Testis (tissue), 3 donors: Measurements from ENCODE around the gene ESX1. TPM values are rescaled to one million over a fixed set of nuclear protein-coding genes. Genes with fewer than 3 reads are reported as not detected.

Experiments used
- DNase-seq: peaks from one replicate; pipeline ENCODE4 v3.0.0-alpha.2; 2019
- H3K27ac ChIP-seq, 2 donors: fragments of 200-600 bp; sonication (generic); one replicate each; pipeline ENCODE4 v1.5.1; 2019
- H3K27me3 ChIP-seq: fragments of 200-600 bp; sonication (generic); one replicate; pipeline ENCODE4 v1.5.1; 2019
- H3K36me3 ChIP-seq: fragments of 200-600 bp; sonication (generic); one replicate; pipeline ENCODE4 v1.5.1; 2017; ENCODE audit warnings: low read depth; ENCODE audit errors: missing control alignments
- H3K4me1 ChIP-seq: fragments of 200-600 bp; sonication (generic); one replicate; pipeline ENCODE4 v1.5.1; 2019
- H3K4me3 ChIP-seq, 2 donors: fragments of 200-600 bp; sonication (generic); one replicate each; pipeline ENCODE4 v1.5.1; 2017 to 2019
- H3K9me3 ChIP-seq: fragments of 200-600 bp; sonication (generic); one replicate; pipeline ENCODE4 v1.5.1; 2017
- POLR2A ChIP-seq: fragments of 450-650 bp; IDR thresholded peaks from one replicate; pipeline ENCODE4 v1.6.1; 2017; ENCODE audit warnings: antibody characterized with exemption, mild to moderate bottlenecking, moderate library complexity
- WGBS, 2 donors: methylation state at CpG; one replicate each; pipeline ENCODE4 v1.1.5; 2018; 5-methylcytosine and 5-hydroxymethylcytosine counted together
- intact Hi-C: fragments of 100-400 bp; cut with DNase I; formaldehyde crosslinking; loops from one replicate; pipeline ENCODE4 v1.15.1; 2023; ENCODE audit warnings: low total_unique reads
- polyA plus RNA-seq: library from polyadenylated mRNA; stranded (reverse); fragments of 350-450 nt; fragmentation: Illumina TruSeq; extraction: RNeasy Lipid Tissue Mini Kit (QIAGEN cat#74804); gene quantifications from one replicate; pipeline ENCODE4 v1.2.3, GENCODE V29; 2014; ENCODE audit warnings: low read depth, low replicate concordance; ENCODE audit not compliant: insufficient read depth
- total RNA-seq, 2 donors: library from RNA; depleted of rRNA; stranded (reverse); fragments of >200 nt; gene quantifications; one replicate each; pipeline ENCODE4 v1.2.3, GENCODE V29; 2016
- TF ChIP-seq, protein P1 (sequence below), 3 experiments: fragments of 450-650 bp in 2 of 3; fragments of 200-600 bp in 1 of 3; sonication (generic) in 1 of 3; IDR thresholded peaks; one replicate each; pipeline ENCODE4 v1.5.1; 2016 to 2019; ENCODE audit warnings: antibody characterized with exemption in 3 of 3, mild to moderate bottlenecking in 2 of 3, moderate library complexity in 1 of 3

ESX1 gene
- total and polyA plus RNA-seq, 3 donors from 2014 or later: 17.0 to 46.2 (median 41.7) TPM

DNA sequence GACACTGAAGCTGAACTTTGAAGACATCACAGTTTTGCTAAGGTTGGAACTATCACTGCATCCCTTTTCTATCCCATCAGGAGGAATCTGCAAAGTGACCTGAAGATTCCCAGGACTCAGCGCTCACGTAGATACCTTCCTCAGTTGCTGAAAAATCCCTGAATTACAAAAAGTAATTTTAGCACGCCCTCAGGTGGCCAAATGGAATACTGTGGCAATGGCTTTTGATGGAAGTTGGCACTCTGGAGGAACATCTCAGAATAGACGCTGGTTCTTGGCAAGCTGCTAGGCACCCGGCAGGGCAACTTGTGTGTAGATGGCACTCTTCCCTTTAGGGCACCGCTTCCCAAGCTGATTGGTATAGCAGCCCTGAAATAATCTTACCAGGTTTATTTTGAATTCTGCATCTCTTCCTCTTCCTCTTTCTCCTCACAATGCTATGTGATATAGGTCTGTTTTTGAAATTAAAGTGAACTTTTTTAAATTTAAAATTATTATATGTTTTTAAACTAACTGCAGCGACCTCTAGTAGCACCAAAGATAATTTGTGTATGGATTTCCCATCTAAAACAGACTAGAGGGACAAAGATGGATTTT lies 16.3 kb upstream of the ESX1 start:
- TF ChIP-seq, protein P1, sequence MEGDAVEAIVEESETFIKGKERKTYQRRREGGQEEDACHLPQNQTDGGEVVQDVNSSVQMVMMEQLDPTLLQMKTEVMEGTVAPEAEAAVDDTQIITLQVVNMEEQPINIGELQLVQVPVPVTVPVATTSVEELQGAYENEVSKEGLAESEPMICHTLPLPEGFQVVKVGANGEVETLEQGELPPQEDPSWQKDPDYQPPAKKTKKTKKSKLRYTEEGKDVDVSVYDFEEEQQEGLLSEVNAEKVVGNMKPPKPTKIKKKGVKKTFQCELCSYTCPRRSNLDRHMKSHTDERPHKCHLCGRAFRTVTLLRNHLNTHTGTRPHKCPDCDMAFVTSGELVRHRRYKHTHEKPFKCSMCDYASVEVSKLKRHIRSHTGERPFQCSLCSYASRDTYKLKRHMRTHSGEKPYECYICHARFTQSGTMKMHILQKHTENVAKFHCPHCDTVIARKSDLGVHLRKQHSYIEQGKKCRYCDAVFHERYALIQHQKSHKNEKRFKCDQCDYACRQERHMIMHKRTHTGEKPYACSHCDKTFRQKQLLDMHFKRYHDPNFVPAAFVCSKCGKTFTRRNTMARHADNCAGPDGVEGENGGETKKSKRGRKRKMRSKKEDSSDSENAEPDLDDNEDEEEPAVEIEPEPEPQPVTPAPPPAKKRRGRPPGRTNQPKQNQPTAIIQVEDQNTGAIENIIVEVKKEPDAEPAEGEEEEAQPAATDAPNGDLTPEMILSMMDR (IDR thresholded peaks at IDR 0.05): peak; percentile 29 to 46 (median 39)
- no peak for TF ChIP-seq POLR2A
- DNase-seq: peak; percentile 63
- intact Hi-C loops: no loop called here
- Histone ChIP-seq H3K4me1 (no peaks in the 10 kb centered on the region), H3K27me3 (no peaks in the 10 kb centered on the region), H3K27ac (no peak overlapping the region), H3K4me3 (no peak overlapping the region), H3K36me3 (no peaks in the 10 kb centered on the region), H3K9me3 (no peaks in the 10 kb centered on the region)
- 20 to 22% methylated on average over 5 to 7 of the region's 7 CpGs for WGBS, 2 donors

DNA sequence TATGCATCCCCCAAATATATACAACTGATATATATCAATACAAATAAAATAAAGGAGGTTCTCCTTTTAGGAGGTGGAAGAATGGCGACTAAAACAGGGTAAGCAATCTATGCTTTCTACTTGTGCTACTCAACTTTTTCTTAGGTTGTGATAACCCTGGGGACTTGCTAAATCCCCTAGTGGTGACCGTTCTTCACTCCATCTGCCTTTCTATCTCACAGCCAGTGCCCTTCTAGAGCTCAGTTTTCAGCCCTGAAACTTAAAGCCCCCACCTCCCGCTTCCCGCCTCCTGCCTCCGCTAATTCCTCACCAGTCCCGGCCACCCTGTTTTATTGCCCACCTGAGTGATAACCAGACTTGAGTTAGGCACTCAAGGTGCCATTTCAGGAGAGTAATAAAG lies 15.5 kb upstream of the ESX1 start:
- no peak for TF ChIP-seq POLR2A
- TF ChIP-seq, protein P1 (IDR thresholded peaks at IDR 0.05): no peak
- DNase-seq: no peak
- intact Hi-C loops: no loop called here
- Histone ChIP-seq H3K9me3 (no peaks in the 10 kb centered on the region), H3K27ac (no peak overlapping the region), H3K4me3 (no peak overlapping the region), H3K36me3 (no peaks in the 10 kb centered on the region), H3K27me3 (no peaks in the 10 kb centered on the region), H3K4me1 (no peaks in the 10 kb centered on the region)
- 66% methylated on average over 5 to 6 of the region's 6 CpGs for WGBS, 2 donors

DNA sequence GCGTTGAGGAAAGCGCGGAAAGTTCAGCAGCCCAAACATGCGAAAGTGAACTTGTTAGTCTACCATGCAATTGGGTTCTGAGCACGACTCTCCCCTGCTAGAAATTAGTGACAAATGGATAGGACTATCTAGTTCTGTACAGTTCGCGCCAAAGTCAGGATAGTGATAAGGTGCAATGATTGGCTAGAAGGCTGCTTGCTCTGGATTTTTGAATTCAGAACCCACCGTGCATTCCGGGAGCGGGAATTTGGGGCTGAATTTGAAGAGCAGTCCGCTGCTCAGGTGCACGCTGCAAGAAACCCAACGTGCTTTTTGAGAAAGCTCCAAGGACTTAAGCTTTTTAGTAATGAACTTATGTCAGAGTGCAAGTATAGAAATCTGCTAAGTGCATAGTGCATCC lies 732 bp upstream of the ESX1 start:
- TF ChIP-seq, protein P1 (IDR thresholded peaks at IDR 0.05): no peak
- no peak for TF ChIP-seq POLR2A
- H3K36me3 ChIP-seq: no peaks in the 10 kb centered on the region
- H3K9me3 ChIP-seq: no peaks in the 10 kb centered on the region
- no peak overlapping the region for H3K4me3 ChIP-seq
- 5 to 13% methylated on average over 11 to 13 of the region's 13 CpGs for WGBS, 2 donors
- no peak overlapping the region for H3K27ac ChIP-seq
- no peak for DNase-seq
- intact Hi-C loops: no loop called here
- no peaks in the 10 kb centered on the region for H3K4me1 ChIP-seq
- no peaks in the 10 kb centered on the region for H3K27me3 ChIP-seq

DNA sequence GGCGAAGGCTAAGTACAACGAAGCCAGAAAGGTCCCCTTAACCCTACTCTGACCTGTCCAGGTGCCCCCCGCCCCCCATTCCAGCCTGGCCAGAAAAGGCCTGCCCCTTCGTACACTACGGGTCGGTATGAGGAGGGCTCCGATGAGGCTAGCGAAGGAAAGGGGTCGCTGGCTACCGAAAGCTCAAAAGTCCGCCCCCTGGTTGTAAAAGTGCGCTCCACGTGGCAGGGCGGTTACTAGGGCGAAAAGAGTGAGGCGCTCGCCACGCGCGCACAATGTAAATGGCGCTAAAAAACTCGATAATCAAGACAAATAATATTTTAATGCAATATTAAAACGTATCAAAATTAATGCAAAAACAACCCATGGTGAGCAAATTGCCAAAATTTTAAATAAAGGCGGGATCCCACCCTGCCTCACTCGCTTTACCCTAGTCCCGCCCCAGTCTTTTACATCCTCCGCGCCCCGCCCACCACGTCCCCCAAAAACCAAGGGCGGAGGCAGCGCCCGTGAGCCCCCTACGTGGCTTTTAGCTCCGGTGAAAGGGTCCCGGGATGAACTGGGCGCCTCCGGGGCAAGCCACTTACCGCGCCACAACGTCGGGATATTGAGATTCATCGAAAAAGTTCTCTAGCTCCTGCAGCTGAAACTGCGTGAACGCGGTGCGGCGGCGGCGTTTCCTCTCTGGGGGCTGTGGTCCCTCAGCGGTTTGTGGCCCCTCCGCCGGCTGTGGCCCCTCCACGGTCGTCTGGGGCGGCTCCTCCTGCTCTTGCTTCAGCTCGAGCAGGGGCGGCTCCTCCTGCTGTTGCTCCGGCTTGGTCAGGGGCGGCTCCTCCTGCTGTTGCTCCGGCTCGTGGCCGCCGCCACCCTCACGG lies 929 bp downstream of the ESX1 start:
- WGBS, 2 donors: 10 to 11% methylated on average over 30 to 65 of the region's 65 CpGs
- Histone ChIP-seq H3K4me1 (no peaks in the 10 kb centered on the region), H3K27ac (no peak overlapping the region), H3K4me3 (peak overlapping the region; percentile 9 to 10), H3K9me3 (no peaks in the 10 kb centered on the region), H3K27me3 (no peaks in the 10 kb centered on the region), H3K36me3 (no peaks in the 10 kb centered on the region)
- TF ChIP-seq, protein P1 (IDR thresholded peaks at IDR 0.05): no peak
- TF ChIP-seq POLR2A: no peak
- peak; percentile 17 for DNase-seq
- intact Hi-C loops: no loop called here
